ENCODE data around the gene CFAP77.

The CFAP77 gene

DNA sequence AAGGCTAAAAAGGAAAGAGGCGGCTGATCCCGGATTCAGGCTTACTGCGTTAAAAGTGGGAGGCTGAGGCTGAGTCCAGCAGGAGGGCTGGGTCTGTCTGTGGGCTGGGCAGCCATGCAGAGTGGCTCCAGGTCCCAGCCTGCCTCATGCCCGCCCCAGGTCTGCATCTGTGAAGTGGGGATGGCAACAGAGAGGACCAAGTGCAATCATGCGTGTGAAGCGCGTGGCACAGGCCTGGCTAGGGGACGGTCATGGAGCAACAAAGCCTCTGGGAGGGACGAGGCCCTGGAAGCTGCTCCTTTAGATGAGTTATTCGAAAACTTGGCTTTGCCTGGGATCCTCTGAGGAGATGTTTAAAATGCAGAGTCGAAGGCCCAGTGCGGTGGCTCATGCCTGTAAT lies 142.0 kb downstream of the CFAP77 start:
- Histone ChIP-seq H3K14ac (ENCODE audit: low read length in 2 of 2) (no peak overlapping the region), H3K23ac (ENCODE audit: low read length in 2 of 2) (no peak overlapping the region), H3K4me1 (ENCODE audit: control insufficient read depth, insufficient read depth, low read depth, low read length) (peaks cover 8% of the 10 kb centered on the region), H3K27me3 (ENCODE audit: control insufficient read depth in 1 of 2, insufficient read depth in 1 of 2, low read length in 2 of 2) (peaks cover 10 to 78% of the 10 kb centered on the region in 2 experiments), H3K36me3 (ENCODE audit: control insufficient read depth in 1 of 2, insufficient read depth in 2 of 2, low read depth in 1 of 2, low read length in 2 of 2) (no peaks in the 10 kb centered on the region), H4K8ac (ENCODE audit: low read length) (no peak overlapping the region), H3K4me2 (ENCODE audit: low read length, poor library complexity, severe bottlenecking) (no peak overlapping the region), H2BK12ac (ENCODE audit: low read length in 2 of 2) (no peak overlapping the region), H2BK5ac (ENCODE audit: low read depth, low read length, poor library complexity, severe bottlenecking) (no peak overlapping the region), H3K79me1 (replicated peaks; ENCODE audit: low read length, poor library complexity, severe bottlenecking) (no peaks in the 10 kb centered on the region), H2AK5ac (ENCODE audit: low read length, severe bottlenecking) (no peak overlapping the region), H3K9ac (ENCODE audit: low read length) (no peak overlapping the region), H3K18ac (ENCODE audit: low read depth in 1 of 2, low read length in 2 of 2) (no peak overlapping the region), H2BK120ac (ENCODE audit: low read depth, low read length) (no peak overlapping the region), H3K4ac (ENCODE audit: low read depth in 1 of 2, low read length in 2 of 2) (no peak overlapping the region), H3K4me3 (ENCODE audit: insufficient read depth in 1 of 2, low read depth in 1 of 2, low read length in 2 of 2) (no peak overlapping the region), H2AFZ (ENCODE audit: low read depth, low read length) (no peak overlapping the region), H3K27ac (ENCODE audit: low read length, poor library complexity, severe bottlenecking) (no peak overlapping the region), H2BK15ac (ENCODE audit: low read depth, poor library complexity, severe bottlenecking) (no peak overlapping the region), H3K9me3 (ENCODE audit: control insufficient read depth, low read length) (peaks cover 4% of the 10 kb centered on the region), H4K91ac (ENCODE audit: low read length) (no peak overlapping the region)
- no peak for DNase-seq
- 85% methylated on average over 12 of the region's 12 CpGs for WGBS

DNA sequence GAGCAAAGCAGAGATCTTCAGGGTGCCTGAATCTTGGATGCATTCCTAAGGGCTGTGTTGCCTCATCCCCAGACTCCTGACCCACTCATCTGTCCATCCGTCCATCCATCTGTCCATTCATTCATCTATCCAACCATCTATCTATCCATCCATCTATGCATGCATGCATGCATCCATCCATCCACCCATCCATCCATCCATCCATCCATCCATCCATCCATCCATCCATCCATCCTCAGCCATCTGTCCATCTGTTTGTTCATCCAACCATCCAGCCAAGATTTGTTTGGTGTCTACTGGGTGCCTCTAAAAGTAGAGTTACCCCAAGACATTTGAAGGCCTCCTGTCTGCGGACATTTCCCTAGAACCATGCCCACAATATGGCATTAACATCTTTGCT lies 144.7 kb downstream of the CFAP77 start:
- H2BK5ac ChIP-seq (ENCODE audit: low read depth, low read length, poor library complexity, severe bottlenecking) = no peak overlapping the region
- no peak overlapping the region for H3K9ac ChIP-seq (ENCODE audit: low read length)
- no peak overlapping the region for H4K8ac ChIP-seq (ENCODE audit: low read length)
- H3K79me1 ChIP-seq (replicated peaks; ENCODE audit: low read length, poor library complexity, severe bottlenecking) = no peaks in the 10 kb centered on the region
- no peak overlapping the region for H3K4me2 ChIP-seq (ENCODE audit: low read length, poor library complexity, severe bottlenecking)
- H2BK12ac ChIP-seq (ENCODE audit: low read length in 2 of 2) = no peak overlapping the region
- H3K27me3 ChIP-seq (ENCODE audit: control insufficient read depth in 1 of 2, insufficient read depth in 1 of 2, low read length in 2 of 2) = peaks cover 18 to 75% of the 10 kb centered on the region in 2 experiments
- H3K23ac ChIP-seq (ENCODE audit: low read length in 2 of 2) = no peak overlapping the region
- no peak overlapping the region for H3K14ac ChIP-seq (ENCODE audit: low read length in 2 of 2)
- no peak overlapping the region for H4K91ac ChIP-seq (ENCODE audit: low read length)
- H2AK5ac ChIP-seq (ENCODE audit: low read length, severe bottlenecking) = no peak overlapping the region
- H3K4me3 ChIP-seq (ENCODE audit: insufficient read depth in 1 of 2, low read depth in 1 of 2, low read length in 2 of 2) = no peak overlapping the region
- no peak overlapping the region for H2BK15ac ChIP-seq (ENCODE audit: low read depth, poor library complexity, severe bottlenecking)
- peaks cover 3% of the 10 kb centered on the region for H3K4me1 ChIP-seq (ENCODE audit: control insufficient read depth, insufficient read depth, low read depth, low read length)
- H3K9me3 ChIP-seq (ENCODE audit: control insufficient read depth, low read length) = peaks cover 4% of the 10 kb centered on the region
- no peak overlapping the region for H2AFZ ChIP-seq (ENCODE audit: low read depth, low read length)
- 83% methylated on average over 2 of the region's 2 CpGs for WGBS
- H2BK120ac ChIP-seq (ENCODE audit: low read depth, low read length) = no peak overlapping the region
- H3K36me3 ChIP-seq (ENCODE audit: control insufficient read depth in 1 of 2, insufficient read depth in 2 of 2, low read depth in 1 of 2, low read length in 2 of 2) = no peaks in the 10 kb centered on the region
- no peak overlapping the region for H3K4ac ChIP-seq (ENCODE audit: low read depth in 1 of 2, low read length in 2 of 2)
- no peak overlapping the region for H3K18ac ChIP-seq (ENCODE audit: low read depth in 1 of 2, low read length in 2 of 2)
- no peak for DNase-seq
- H3K27ac ChIP-seq (ENCODE audit: low read length, poor library complexity, severe bottlenecking) = no peak overlapping the region

- H2BK12ac ChIP-seq (ENCODE audit: low read length in 2 of 2) = no peak overlapping the region
- no peak overlapping the region for H2AK5ac ChIP-seq (ENCODE audit: low read length, severe bottlenecking)
- H3K27me3 ChIP-seq (ENCODE audit: control insufficient read depth in 1 of 2, insufficient read depth in 1 of 2, low read length in 2 of 2) = peaks cover 26 to 76% of the 10 kb centered on the region in 2 experiments
- no peak overlapping the region for H4K8ac ChIP-seq (ENCODE audit: low read length)
- H3K4me3 ChIP-seq (ENCODE audit: insufficient read depth in 1 of 2, low read depth in 1 of 2, low read length in 2 of 2) = no peak overlapping the region
- H2BK5ac ChIP-seq (ENCODE audit: low read depth, low read length, poor library complexity, severe bottlenecking) = no peak overlapping the region
- no peak overlapping the region for H2BK15ac ChIP-seq (ENCODE audit: low read depth, poor library complexity, severe bottlenecking)
- no peak overlapping the region for H3K18ac ChIP-seq (ENCODE audit: low read depth in 1 of 2, low read length in 2 of 2)
- no peak overlapping the region for H2AFZ ChIP-seq (ENCODE audit: low read depth, low read length)
- H3K23ac ChIP-seq (ENCODE audit: low read length in 2 of 2) = no peak overlapping the region
- 84% methylated on average over 5 of the region's 8 CpGs for WGBS
- peaks cover 3% of the 10 kb centered on the region for H3K4me1 ChIP-seq (ENCODE audit: control insufficient read depth, insufficient read depth, low read depth, low read length)
- H3K4ac ChIP-seq (ENCODE audit: low read depth in 1 of 2, low read length in 2 of 2) = no peak overlapping the region
- H3K9me3 ChIP-seq (ENCODE audit: control insufficient read depth, low read length) = peaks cover 4% of the 10 kb centered on the region
- H3K27ac ChIP-seq (ENCODE audit: low read length, poor library complexity, severe bottlenecking) = no peak overlapping the region
- H2BK120ac ChIP-seq (ENCODE audit: low read depth, low read length) = no peak overlapping the region
- H3K36me3 ChIP-seq (ENCODE audit: control insufficient read depth in 1 of 2, insufficient read depth in 2 of 2, low read depth in 1 of 2, low read length in 2 of 2) = no peaks in the 10 kb centered on the region
- H3K79me1 ChIP-seq (replicated peaks; ENCODE audit: low read length, poor library complexity, severe bottlenecking) = no peaks in the 10 kb centered on the region
- no peak overlapping the region for H3K4me2 ChIP-seq (ENCODE audit: low read length, poor library complexity, severe bottlenecking)
- no peak overlapping the region for H4K91ac ChIP-seq (ENCODE audit: low read length)
- no peak overlapping the region for H3K14ac ChIP-seq (ENCODE audit: low read length in 2 of 2)
- H3K9ac ChIP-seq (ENCODE audit: low read length) = no peak overlapping the region
- no peak for DNase-seq
These were observed 145.5 kb downstream of the CFAP77 start for GRCh38 chr9:132555528-132555927.

- Histone ChIP-seq H3K4me2 (ENCODE audit: low read length, poor library complexity, severe bottlenecking) (no peak overlapping the region), H2BK12ac (ENCODE audit: low read length in 2 of 2) (no peak overlapping the region), H4K8ac (ENCODE audit: low read length) (no peak overlapping the region), H3K4me3 (ENCODE audit: insufficient read depth in 1 of 2, low read depth in 1 of 2, low read length in 2 of 2) (no peak overlapping the region), H3K79me1 (replicated peaks; ENCODE audit: low read length, poor library complexity, severe bottlenecking) (no peaks in the 10 kb centered on the region), H3K27me3 (ENCODE audit: control insufficient read depth in 1 of 2, insufficient read depth in 1 of 2, low read length in 2 of 2) (peaks cover 33 to 78% of the 10 kb centered on the region in 2 experiments), H2AFZ (ENCODE audit: low read depth, low read length) (no peak overlapping the region), H3K27ac (ENCODE audit: low read length, poor library complexity, severe bottlenecking) (no peak overlapping the region), H3K4ac (ENCODE audit: low read depth in 1 of 2, low read length in 2 of 2) (no peak overlapping the region), H3K23ac (ENCODE audit: low read length in 2 of 2) (no peak overlapping the region), H4K91ac (ENCODE audit: low read length) (no peak overlapping the region), H3K14ac (ENCODE audit: low read length in 2 of 2) (no peak overlapping the region), H2BK15ac (ENCODE audit: low read depth, poor library complexity, severe bottlenecking) (no peak overlapping the region), H2BK120ac (ENCODE audit: low read depth, low read length) (no peak overlapping the region), H3K9ac (ENCODE audit: low read length) (no peak overlapping the region), H3K36me3 (ENCODE audit: control insufficient read depth in 1 of 2, insufficient read depth in 2 of 2, low read depth in 1 of 2, low read length in 2 of 2) (no peaks in the 10 kb centered on the region), H3K4me1 (ENCODE audit: control insufficient read depth, insufficient read depth, low read depth, low read length) (peaks cover 4% of the 10 kb centered on the region), H3K18ac (ENCODE audit: low read depth in 1 of 2, low read length in 2 of 2) (no peak overlapping the region), H2AK5ac (ENCODE audit: low read length, severe bottlenecking) (no peak overlapping the region), H3K9me3 (ENCODE audit: control insufficient read depth, low read length) (peaks cover 4% of the 10 kb centered on the region), H2BK5ac (ENCODE audit: low read depth, low read length, poor library complexity, severe bottlenecking) (no peak overlapping the region)
- no peak for DNase-seq
- 89% methylated on average over 3 of the region's 6 CpGs for WGBS
These were observed 146.2 kb downstream of the CFAP77 start for GRCh38 chr9:132556235-132556634.
